ENCODE results near the gene NSUN7. TPM values are rescaled to one million over a fixed set of nuclear protein-coding genes. Genes with fewer than 3 reads are reported as not detected.

NSUN7 gene
- total RNA-seq, 1 experiment from 2014 or later = 6.7 TPM

DNA sequence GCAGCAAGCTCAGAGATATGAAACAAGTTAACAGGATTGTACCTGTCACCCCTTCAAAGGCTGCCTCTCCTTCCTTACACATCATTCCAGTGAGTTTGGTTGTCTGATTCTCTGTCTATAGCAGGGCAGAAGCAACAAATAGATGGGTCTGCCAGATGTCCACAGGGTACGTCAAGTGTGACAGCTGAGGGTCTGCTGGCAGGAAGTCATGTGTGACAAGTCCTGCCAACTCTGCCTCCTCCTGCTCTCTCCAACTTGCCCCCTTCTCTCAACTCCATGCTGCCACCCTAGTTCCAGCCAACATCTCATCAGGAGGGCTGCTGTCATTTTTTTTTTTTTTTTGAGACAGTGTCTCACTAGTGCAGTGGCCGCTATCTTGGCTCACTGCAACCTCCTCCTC lies 109.2 kb downstream of the NSUN7 start:
- no TSS peak for BruUV-seq (replicated peaks)
- H4K20me1 ChIP-seq (ENCODE audit: low read length) = no peaks in the 10 kb centered on the region
- H3K4me2 ChIP-seq (ENCODE audit: low read length) = no peak overlapping the region
- TF ChIP-seq EZH2 (IDR thresholded peaks at IDR 0.05; ENCODE audit: low read length, unreplicated experiment) (no peak), EZH2phosphoT487 (IDR thresholded peaks at IDR 0.05; ENCODE audit: borderline replicate concordance, low read length) (no peak)
- TF ChIP-seq, protein P1, sequence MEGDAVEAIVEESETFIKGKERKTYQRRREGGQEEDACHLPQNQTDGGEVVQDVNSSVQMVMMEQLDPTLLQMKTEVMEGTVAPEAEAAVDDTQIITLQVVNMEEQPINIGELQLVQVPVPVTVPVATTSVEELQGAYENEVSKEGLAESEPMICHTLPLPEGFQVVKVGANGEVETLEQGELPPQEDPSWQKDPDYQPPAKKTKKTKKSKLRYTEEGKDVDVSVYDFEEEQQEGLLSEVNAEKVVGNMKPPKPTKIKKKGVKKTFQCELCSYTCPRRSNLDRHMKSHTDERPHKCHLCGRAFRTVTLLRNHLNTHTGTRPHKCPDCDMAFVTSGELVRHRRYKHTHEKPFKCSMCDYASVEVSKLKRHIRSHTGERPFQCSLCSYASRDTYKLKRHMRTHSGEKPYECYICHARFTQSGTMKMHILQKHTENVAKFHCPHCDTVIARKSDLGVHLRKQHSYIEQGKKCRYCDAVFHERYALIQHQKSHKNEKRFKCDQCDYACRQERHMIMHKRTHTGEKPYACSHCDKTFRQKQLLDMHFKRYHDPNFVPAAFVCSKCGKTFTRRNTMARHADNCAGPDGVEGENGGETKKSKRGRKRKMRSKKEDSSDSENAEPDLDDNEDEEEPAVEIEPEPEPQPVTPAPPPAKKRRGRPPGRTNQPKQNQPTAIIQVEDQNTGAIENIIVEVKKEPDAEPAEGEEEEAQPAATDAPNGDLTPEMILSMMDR (conservative IDR thresholded peaks at IDR 0.05; ENCODE audit: low read depth, low read length) = no peak
- ATAC-seq (no peak), DNase-seq (no peak)
- no peaks in the 10 kb centered on the region for H3F3A ChIP-seq (ENCODE audit: low read length, unreplicated experiment)
- intact Hi-C loops (cut with micrococcal nuclease) = no loop called here
- no peaks in the 10 kb centered on the region for H3K9me2 ChIP-seq (replicated peaks; ENCODE audit: low read length)
- no peaks in the 10 kb centered on the region for H3K36me3 ChIP-seq (ENCODE audit: low read depth, low read length)
- POLR2A ChIA-PET (ENCODE audit: unreplicated experiment) = no interaction called here
- H3K27me3 ChIP-seq (ENCODE audit: low read length) = no peaks in the 10 kb centered on the region
- no peak overlapping the region for H3K9ac ChIP-seq (ENCODE audit: low read length)
- no peak overlapping the region for H3K4me3 ChIP-seq (ENCODE audit: low read length)
- H3K79me2 ChIP-seq (ENCODE audit: low read length) = no peaks in the 10 kb centered on the region
- H3K9me3 ChIP-seq (ENCODE audit: low read length) = no peaks in the 10 kb centered on the region
- no peak overlapping the region for H2AFZ ChIP-seq (ENCODE audit: low read length)
- CTCF ChIA-PET = no interaction called here
- H3K27ac ChIP-seq (ENCODE audit: low read length) = no peak overlapping the region
- no peaks in the 10 kb centered on the region for H3K4me1 ChIP-seq (ENCODE audit: insufficient read depth, low read length)

Other genes with a start within 250 kb of the NSUN7 start
- 34.7 and 47.6 TPM in 2 replicates for gene RBM47, start 120.1 kb upstream of the NSUN7 start, total RNA-seq (2014; rRNA removed)

Data from PC-3 (cell line).